ENCODE data around the gene GEMIN2.
"Not testable (repeated sequence)": the region's sequence is repeated elsewhere in the genome, so short reads cannot be mapped to it uniquely, and the experiment has no call there.

Gene GEMIN2

DNA sequence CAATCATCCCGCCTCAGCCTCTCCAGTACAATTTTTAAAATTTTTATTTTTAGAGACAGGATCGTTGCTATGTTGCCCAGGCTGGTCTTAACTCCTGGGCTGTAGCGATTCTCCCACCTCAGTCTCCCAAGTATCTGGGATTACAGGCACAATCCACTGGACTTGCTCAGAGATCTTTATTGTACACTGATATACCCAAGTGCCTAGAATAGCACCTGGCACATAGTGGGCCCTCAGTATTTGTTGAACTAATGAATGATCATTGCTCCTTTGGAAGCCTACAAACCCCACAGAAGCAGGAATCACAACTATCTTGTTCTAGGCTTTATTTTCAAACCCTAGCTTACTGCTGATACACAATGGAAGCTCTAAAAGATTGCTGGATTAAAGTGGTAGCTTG is 59.1 kb downstream of the GEMIN2 start:
- no peaks in the 10 kb centered on the region for H3K27me3 ChIP-seq (ENCODE audit: control insufficient read depth, insufficient read depth, low read length)
- H3K36me3 ChIP-seq (ENCODE audit: control insufficient read depth, insufficient read depth, low read length) = peaks cover 6% of the 10 kb centered on the region
- H3K4me3 ChIP-seq (ENCODE audit: low read length) = no peak overlapping the region
- peaks cover 22% of the 10 kb centered on the region for H3K4me1 ChIP-seq (ENCODE audit: control insufficient read depth, insufficient read depth, low read length)
- no peak overlapping the region for H3K9ac ChIP-seq (ENCODE audit: low read length)
- no peak overlapping the region for H3K27ac ChIP-seq (ENCODE audit: low read depth, low read length)

DNA sequence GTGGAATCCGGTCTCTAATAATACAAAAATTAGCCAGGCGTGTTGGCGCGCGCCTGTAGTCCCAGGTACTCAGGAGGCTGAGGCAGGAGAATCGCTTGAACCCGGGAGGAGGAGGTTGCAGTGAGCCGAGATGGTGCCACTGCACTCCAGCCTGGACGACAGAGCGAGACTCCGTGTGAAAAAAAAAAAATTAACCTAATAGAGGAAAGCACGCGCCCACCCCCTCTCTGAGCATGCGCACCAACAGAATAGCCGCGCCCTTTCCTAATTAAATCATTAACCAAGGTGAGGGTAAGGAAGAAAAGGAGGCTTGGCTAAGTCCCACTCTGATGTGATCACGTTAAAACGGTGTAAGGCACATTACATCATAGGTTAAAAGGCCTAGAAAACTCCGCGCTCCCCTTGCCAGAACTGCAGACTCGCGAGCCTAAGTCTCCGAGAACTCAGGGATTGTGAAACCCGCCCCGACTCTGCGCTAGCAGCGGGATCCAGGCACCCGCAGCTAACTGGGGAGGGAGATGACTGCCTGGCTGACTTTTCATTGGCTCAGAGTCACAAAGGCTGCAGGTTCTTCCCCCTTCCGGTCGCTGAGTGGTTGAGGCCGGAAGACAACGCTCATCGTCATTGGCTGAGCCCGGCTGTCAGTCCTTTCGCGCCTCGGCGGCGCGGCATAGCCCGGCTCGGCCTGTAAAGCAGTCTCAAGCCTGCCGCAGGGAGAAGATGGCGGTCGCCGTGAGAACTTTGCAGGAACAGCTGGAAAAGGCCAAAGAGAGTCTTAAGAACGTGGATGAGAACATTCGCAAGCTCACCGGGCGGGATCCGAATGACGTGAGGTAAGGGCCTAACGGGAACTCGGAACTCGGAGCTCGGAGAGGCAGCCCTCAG is 60.7 kb downstream of the GEMIN2 start, which contains the start of gene PNN:
Gene PNN (plus strand): TSS at position 695 of the 885 bp plus-strand sequence. CDS start 26 bp downstream, at position 721.
- Histone ChIP-seq H3K4me1 (ENCODE audit: control insufficient read depth, insufficient read depth, low read length) (peaks cover 13% of the 10 kb centered on the region), H3K9ac (ENCODE audit: low read length) (peak within 1 kb of the TSS; percentile 98), H3K36me3 (ENCODE audit: control insufficient read depth, insufficient read depth, low read length) (peaks cover 11% of the 10 kb centered on the region), H3K27me3 (ENCODE audit: control insufficient read depth, insufficient read depth, low read length) (no peaks in the 10 kb centered on the region), H3K27ac (ENCODE audit: low read depth, low read length) (peak within 1 kb of the TSS; percentile 95), H3K4me3 (ENCODE audit: low read length) (peak within 1 kb of the TSS; percentile 99)

DNA sequence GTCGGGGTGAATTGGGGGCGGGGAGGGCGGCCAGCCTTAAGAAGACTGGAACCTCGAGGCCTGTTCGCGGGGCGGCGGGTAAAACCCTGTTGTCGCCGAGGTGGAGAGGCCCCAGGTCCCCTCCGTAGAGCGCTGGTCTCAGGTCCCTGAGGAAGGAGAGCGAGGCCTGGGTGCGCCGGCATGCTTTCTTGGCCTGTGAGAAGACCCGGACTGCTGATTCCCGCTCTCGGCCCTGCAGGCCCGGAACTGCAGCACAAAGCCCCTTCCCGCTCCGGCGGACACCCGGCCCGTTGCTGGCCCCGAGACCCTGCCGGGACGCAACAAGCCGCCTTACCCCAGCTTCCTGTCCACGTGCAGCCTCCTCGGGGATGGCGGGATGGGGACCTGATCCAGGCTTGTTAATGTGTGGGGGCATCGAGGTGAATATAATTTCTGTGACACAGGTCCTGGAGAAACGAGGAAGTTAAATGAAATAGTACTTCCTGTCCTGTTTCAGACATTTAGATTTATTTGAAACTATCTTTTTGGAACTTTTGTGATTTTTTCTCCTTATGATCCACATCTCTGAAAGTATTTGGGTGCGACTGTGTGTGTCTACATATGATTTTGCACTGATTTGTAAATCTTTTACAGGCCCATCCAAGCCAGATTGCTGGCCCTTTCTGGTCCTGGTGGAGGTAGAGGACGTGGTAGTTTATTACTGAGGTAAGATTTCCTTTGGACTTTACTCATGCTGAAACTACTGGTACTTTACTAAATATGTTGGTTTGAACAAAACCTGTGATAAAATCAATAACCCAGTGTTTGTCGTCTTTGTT is 61.5 kb downstream of the GEMIN2 start:
- Histone ChIP-seq H3K4me3 (ENCODE audit: low read length) (peak overlapping the region; percentile 99), H3K36me3 (ENCODE audit: control insufficient read depth, insufficient read depth, low read length) (peaks cover 18% of the 10 kb centered on the region), H3K27ac (ENCODE audit: low read depth, low read length) (peak overlapping the region; percentile 94), H3K9ac (ENCODE audit: low read length) (peak overlapping the region; percentile 98), H3K4me1 (ENCODE audit: control insufficient read depth, insufficient read depth, low read length) (peaks cover 13% of the 10 kb centered on the region), H3K27me3 (ENCODE audit: control insufficient read depth, insufficient read depth, low read length) (no peaks in the 10 kb centered on the region)

DNA sequence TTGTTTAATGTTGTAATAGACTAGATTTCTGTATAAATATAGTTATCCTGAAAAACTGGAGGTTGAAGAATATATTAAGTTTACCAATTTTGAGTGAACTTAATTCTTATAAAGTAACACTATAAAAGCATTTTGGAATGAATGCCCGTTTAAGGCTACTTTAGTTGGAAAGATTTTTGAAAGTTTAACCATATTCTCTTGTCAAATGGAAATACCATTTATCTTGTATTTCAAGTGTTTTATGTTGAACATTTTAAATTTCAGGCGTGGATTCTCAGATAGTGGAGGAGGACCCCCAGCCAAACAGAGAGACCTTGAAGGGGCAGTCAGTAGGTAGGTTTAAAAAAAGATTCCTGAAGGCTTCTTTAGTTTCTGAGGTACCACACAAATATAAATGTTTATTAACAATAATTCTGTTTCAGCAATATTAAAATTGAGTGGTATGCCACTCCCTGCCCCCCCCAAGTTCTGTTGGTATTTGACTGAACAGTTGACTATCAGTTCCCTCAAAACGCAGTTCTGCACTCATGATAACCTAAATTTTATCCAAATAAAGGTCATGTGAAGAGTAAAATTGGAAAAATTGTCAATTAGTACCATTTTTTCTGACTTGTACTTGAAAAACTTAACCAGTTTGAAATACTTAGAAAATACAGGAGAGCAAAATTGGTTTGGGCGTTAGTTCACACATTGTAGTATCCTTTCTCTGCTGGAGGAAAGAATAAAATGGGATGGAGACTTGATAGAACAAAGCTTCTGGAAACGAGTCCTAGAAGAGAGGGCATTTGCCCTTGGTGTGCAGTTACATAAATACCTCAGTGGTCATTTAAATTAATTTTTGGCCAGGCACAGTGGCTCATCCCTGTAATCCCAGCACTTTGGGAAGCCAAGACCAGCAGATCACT is 62.4 kb downstream of the GEMIN2 start:
- H3K27me3 ChIP-seq (ENCODE audit: control insufficient read depth, insufficient read depth, low read length) = no peaks in the 10 kb centered on the region
- H3K9ac ChIP-seq (ENCODE audit: low read length) = no peak overlapping the region
- H3K4me1 ChIP-seq (ENCODE audit: control insufficient read depth, insufficient read depth, low read length) = peaks cover 9% of the 10 kb centered on the region
- peak overlapping the region; percentile 99 for H3K4me3 ChIP-seq (ENCODE audit: low read length)
- H3K36me3 ChIP-seq (ENCODE audit: control insufficient read depth, insufficient read depth, low read length) = peaks cover 26% of the 10 kb centered on the region
- H3K27ac ChIP-seq (ENCODE audit: low read depth, low read length) = no peak overlapping the region

DNA sequence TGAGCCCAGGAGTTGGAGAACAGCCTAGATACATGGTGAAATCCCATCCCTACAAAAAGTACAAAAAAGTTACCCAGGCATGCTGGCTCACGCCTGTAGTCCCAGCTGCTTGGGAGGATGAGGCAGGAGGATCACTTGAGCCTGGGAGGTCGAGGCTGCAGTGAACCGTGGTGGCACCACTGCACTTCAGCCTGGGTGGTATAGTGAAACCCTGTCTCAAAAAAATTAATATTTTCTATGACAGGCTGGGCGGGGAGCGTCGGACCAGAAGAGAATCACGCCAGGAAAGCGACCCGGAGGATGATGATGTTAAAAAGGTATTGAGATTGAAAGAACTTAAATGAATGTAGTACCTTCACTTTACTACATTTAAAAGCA is 63.0 kb downstream of the GEMIN2 start:
- H3K9ac ChIP-seq (ENCODE audit: low read length) = no peak overlapping the region
- H3K27me3 ChIP-seq (ENCODE audit: control insufficient read depth, insufficient read depth, low read length) = no peaks in the 10 kb centered on the region
- H3K4me1 ChIP-seq (ENCODE audit: control insufficient read depth, insufficient read depth, low read length) = peaks cover 9% of the 10 kb centered on the region
- H3K36me3 ChIP-seq (ENCODE audit: control insufficient read depth, insufficient read depth, low read length) = peaks cover 27% of the 10 kb centered on the region
- H3K4me3 ChIP-seq (ENCODE audit: low read length) = no peak overlapping the region
- H3K27ac ChIP-seq (ENCODE audit: low read depth, low read length) = no peak overlapping the region

DNA sequence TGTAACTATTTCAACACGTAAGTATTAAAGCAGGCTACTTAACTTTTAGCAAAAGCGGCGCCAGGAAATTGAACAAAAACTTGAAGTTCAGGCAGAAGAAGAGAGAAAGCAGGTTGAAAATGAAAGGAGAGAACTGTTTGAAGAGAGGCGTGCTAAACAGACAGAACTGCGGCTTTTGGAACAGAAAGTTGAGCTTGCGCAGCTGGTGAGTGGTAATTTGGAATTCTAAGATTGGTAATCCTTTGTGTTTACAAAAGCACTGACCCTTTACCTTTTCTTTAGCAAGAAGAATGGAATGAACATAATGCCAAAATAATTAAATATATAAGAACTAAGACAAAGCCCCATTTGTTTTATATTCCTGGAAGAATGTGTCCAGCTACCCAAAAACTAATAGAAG is 64.9 kb downstream of the GEMIN2 start:
- no peak overlapping the region for H3K9ac ChIP-seq (ENCODE audit: low read length)
- peaks cover 9% of the 10 kb centered on the region for H3K4me1 ChIP-seq (ENCODE audit: control insufficient read depth, insufficient read depth, low read length)
- no peaks in the 10 kb centered on the region for H3K27me3 ChIP-seq (ENCODE audit: control insufficient read depth, insufficient read depth, low read length)
- H3K4me3 ChIP-seq (ENCODE audit: low read length) = no peak overlapping the region
- peaks cover 27% of the 10 kb centered on the region for H3K36me3 ChIP-seq (ENCODE audit: control insufficient read depth, insufficient read depth, low read length)
- H3K27ac ChIP-seq (ENCODE audit: low read depth, low read length) = no peak overlapping the region

DNA sequence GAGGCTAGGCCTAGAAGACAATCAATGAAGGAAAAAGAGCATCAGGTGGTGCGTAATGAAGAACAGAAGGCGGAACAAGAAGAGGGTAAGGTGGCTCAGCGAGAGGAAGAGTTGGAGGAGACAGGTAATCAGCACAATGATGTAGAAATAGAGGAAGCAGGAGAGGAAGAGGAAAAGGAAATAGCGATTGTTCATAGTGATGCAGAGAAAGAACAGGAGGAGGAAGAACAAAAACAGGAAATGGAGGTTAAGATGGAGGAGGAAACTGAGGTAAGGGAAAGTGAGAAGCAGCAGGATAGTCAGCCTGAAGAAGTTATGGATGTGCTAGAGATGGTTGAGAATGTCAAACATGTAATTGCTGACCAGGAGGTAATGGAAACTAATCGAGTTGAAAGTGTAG is 66.4 kb downstream of the GEMIN2 start:
- no peaks in the 10 kb centered on the region for H3K27me3 ChIP-seq (ENCODE audit: control insufficient read depth, insufficient read depth, low read length)
- no peak overlapping the region for H3K27ac ChIP-seq (ENCODE audit: low read depth, low read length)

DNA sequence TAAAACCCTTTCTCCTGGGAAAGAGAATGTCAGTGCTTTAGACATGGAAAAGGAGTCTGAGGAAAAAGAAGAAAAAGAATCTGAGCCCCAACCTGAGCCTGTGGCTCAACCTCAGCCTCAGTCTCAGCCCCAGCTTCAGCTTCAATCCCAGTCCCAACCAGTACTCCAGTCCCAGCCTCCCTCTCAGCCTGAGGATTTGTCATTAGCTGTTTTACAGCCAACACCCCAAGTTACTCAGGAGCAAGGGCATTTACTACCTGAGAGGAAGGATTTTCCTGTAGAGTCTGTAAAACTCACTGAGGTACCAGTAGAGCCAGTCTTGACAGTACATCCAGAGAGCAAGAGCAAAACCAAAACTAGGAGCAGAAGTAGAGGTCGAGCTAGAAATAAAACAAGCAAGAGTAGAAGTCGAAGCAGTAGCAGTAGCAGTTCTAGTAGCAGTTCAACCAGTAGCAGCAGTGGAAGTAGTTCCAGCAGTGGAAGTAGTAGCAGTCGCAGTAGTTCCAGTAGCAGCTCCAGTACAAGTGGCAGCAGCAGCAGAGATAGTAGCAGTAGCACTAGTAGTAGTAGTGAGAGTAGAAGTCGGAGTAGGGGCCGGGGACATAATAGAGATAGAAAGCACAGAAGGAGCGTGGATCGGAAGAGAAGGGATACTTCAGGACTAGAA is 67.0 kb downstream of the GEMIN2 start:
- Histone ChIP-seq H3K36me3 (ENCODE audit: control insufficient read depth, insufficient read depth, low read length) (peaks cover 34% of the 10 kb centered on the region), H3K9ac (ENCODE audit: low read length) (no peak overlapping the region), H3K4me3 (ENCODE audit: low read length) (no peak overlapping the region), H3K27me3 (ENCODE audit: control insufficient read depth, insufficient read depth, low read length) (no peaks in the 10 kb centered on the region), H3K4me1 (ENCODE audit: control insufficient read depth, insufficient read depth, low read length) (peaks cover 6% of the 10 kb centered on the region), H3K27ac (ENCODE audit: low read depth, low read length) (no peak overlapping the region)

More for the DNA sequence above, 66.4 kb downstream of the GEMIN2 start:
- Histone ChIP-seq H3K4me1 (ENCODE audit: control insufficient read depth, insufficient read depth, low read length) (peaks cover 9% of the 10 kb centered on the region), H3K4me3 (ENCODE audit: low read length) (no peak overlapping the region), H3K36me3 (ENCODE audit: control insufficient read depth, insufficient read depth, low read length) (peaks cover 34% of the 10 kb centered on the region), H3K9ac (ENCODE audit: low read length) (no peak overlapping the region)

DNA sequence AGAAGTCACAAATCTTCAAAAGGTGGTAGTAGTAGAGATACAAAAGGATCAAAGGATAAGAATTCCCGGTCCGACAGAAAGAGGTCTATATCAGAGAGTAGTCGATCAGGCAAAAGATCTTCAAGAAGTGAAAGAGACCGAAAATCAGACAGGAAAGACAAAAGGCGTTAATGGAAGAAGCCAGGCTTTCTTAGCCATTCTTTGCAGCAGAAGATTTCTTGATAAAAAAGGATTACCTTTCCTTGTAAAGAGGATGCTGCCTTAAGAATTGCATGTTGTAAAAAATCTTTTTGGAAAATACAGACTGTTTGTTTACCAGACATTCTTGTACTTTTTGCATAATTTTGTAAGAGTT is 67.5 kb downstream of the GEMIN2 start:
- peaks cover 3% of the 10 kb centered on the region for H3K4me1 ChIP-seq (ENCODE audit: control insufficient read depth, insufficient read depth, low read length)
- no peaks in the 10 kb centered on the region for H3K27me3 ChIP-seq (ENCODE audit: control insufficient read depth, insufficient read depth, low read length)
- no peak overlapping the region for H3K9ac ChIP-seq (ENCODE audit: low read length)
- no peak overlapping the region for H3K4me3 ChIP-seq (ENCODE audit: low read length)
- H3K36me3 ChIP-seq (ENCODE audit: control insufficient read depth, insufficient read depth, low read length) = peaks cover 34% of the 10 kb centered on the region
- no peak overlapping the region for H3K27ac ChIP-seq (ENCODE audit: low read depth, low read length)

DNA sequence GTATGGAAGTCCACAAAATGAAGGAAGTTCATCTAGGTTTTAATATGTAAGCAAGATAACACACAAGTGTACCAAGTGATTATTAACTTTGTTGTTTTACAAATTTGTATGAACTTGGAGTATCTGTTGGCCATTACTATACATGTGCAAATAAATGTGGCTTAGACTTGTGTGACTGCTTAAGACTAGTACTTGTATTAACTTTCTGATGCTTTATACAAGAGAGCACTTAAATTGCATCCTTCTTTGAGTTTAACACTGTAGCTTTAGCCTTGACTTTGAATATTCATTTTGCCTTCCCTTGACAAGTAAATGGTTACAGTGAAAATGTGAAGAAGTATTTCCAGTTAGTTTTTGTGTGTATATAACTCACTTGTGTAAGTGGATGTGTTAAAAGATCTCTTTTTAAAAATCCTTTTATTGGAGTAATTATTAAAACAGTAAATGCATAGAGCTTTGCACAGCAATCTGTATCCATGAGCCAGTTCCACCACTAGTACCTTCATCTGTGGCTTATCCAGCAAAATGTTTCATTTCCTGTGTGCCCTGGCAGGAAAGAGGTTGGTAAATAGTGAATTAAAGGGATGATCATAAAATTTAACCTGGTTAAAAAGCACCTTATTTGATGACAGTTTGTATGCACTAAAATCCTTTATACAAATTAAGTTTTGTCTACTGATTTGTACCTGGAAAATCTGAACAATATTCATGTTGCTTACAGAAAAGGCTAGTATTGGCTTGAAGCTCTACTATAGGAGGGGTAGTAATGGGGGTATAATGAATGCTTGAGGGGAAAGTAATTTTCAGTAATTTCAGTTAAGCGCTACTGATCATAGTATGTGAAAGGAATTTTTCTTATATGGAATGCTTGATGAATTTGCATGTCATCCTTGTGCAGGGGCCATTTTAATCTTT is 68.9 kb downstream of the GEMIN2 start:
- Histone ChIP-seq H3K9ac (ENCODE audit: low read length) (no peak overlapping the region), H3K27me3 (ENCODE audit: control insufficient read depth, insufficient read depth, low read length) (no peaks in the 10 kb centered on the region), H3K27ac (ENCODE audit: low read depth, low read length) (no peak overlapping the region), H3K4me1 (ENCODE audit: control insufficient read depth, insufficient read depth, low read length) (no peaks in the 10 kb centered on the region), H3K36me3 (ENCODE audit: control insufficient read depth, insufficient read depth, low read length) (peaks cover 28% of the 10 kb centered on the region), H3K4me3 (ENCODE audit: low read length) (no peak overlapping the region)

DNA sequence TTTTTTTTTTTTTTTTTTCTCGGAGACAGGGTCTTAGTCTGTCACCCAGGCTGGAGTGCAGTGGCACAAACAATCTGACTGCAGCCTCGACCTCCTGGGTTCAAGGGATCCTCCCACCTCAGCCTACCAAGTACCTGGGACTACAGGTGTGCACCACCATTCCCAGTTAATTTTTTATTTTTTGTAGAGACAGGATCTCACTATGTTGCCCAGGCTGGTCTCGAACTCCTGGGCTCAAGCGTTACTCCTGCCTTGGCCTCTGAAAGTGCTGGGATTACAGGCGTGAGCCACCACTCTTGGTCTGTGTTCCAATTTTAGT is 69.5 kb downstream of the GEMIN2 start:
- H3K9ac ChIP-seq (ENCODE audit: low read length); H3K4me3 ChIP-seq (ENCODE audit: low read length); H3K27me3 ChIP-seq (ENCODE audit: control insufficient read depth, insufficient read depth, low read length); H3K4me1 ChIP-seq (ENCODE audit: control insufficient read depth, insufficient read depth, low read length); H3K27ac ChIP-seq (ENCODE audit: low read depth, low read length): not testable (repeated sequence)
- H3K36me3 ChIP-seq (ENCODE audit: control insufficient read depth, insufficient read depth, low read length) = peaks cover 28% of the 10 kb centered on the region
